BJ (cell line): ENCODE data around the gene SUSD5. TPM values are rescaled to one million over a fixed set of nuclear protein-coding genes. Genes with fewer than 3 reads are reported as not detected.

Source experiments
- CTCF ChIA-PET: fragments of 350-600 bp; formaldehyde crosslinking; extraction: SDS; loops from one replicate; lab custom pipeline; 2021; ENCODE audit warnings: antibody characterized with exemption, inconsistent platforms; lab: Yijun Ruan, JAX
- POLR2A ChIA-PET: fragments of 300-600 bp; sonication (Branson Sonifier 250); formaldehyde crosslinking; extraction: SDS; loops from one replicate; lab custom pipeline; 2021; ENCODE audit warnings: antibody characterized with exemption; lab: Charles Lee
- DNase-seq: peaks from one replicate; pipeline ENCODE4 v3.0.0-alpha.2; 2011; ENCODE audit warnings: low read depth
- H3K27me3 ChIP-seq: 2 replicates; pipeline ENCODE4 v1.6.0; 2011; ENCODE audit warnings: low read length; ENCODE audit not compliant: control insufficient read depth, insufficient read depth
- H3K36me3 ChIP-seq: 2 replicates; pipeline ENCODE4 v1.5.1; 2011; ENCODE audit warnings: low read length; ENCODE audit not compliant: control insufficient read depth, insufficient read depth
- H3K4me3 ChIP-seq: 2 replicates; pipeline ENCODE4 v1.5.1; 2011; ENCODE audit warnings: low read depth, mild to moderate bottlenecking, control low read depth, low read length
- polyA plus RNA-seq: library from polyadenylated mRNA; depleted of rRNA; stranded (reverse); fragments of >200 nt; gene quantifications from 2 replicates; pipeline ENCODE4 v1.2.3, GENCODE V29; 2011
- TF ChIP-seq, protein P1 (sequence below): IDR thresholded peaks from 2 replicates; pipeline ENCODE4 v1.5.1; 2011; ENCODE audit warnings: low read depth, mild to moderate bottlenecking, control low read depth, inconsistent platforms, low read length, moderate library complexity; ENCODE audit not compliant: insufficient read depth

Gene SUSD5
- polyA plus RNA-seq, 1 experiment, result 2.5 TPM

DNA sequence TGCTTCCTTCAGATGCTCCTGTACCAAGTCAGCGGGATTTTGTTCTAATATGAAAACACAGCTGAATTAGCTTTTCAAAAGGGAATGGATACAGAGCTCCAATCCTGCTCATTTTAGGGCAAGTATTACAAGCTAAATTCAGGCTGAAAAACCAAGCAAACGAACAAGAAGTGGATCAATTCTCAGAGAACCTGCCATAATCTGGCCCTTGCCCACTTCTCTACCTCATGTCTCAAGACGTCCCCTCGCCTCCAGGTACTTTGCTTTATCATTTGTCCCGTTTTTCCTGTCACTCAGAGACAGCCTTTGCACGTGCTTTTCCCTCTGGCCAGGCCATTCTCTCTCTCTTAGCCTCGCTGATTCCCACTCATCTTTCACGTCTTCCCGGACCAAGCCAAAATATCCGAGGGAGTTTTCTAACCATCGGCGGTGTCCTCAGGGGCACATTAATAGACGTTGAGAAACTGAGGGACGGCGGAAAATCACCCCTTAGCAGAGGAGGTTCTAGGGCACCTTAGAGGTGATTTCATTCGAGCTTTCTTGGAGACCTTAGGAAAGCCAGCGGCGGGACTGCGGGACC is 654 bp downstream of the SUSD5 start:
- TF ChIP-seq, protein P1, sequence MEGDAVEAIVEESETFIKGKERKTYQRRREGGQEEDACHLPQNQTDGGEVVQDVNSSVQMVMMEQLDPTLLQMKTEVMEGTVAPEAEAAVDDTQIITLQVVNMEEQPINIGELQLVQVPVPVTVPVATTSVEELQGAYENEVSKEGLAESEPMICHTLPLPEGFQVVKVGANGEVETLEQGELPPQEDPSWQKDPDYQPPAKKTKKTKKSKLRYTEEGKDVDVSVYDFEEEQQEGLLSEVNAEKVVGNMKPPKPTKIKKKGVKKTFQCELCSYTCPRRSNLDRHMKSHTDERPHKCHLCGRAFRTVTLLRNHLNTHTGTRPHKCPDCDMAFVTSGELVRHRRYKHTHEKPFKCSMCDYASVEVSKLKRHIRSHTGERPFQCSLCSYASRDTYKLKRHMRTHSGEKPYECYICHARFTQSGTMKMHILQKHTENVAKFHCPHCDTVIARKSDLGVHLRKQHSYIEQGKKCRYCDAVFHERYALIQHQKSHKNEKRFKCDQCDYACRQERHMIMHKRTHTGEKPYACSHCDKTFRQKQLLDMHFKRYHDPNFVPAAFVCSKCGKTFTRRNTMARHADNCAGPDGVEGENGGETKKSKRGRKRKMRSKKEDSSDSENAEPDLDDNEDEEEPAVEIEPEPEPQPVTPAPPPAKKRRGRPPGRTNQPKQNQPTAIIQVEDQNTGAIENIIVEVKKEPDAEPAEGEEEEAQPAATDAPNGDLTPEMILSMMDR, result no peak
- peaks cover 16% of the 10 kb centered on the region for H3K27me3 ChIP-seq
- peak overlapping the region; percentile 59 for H3K4me3 ChIP-seq
- no peak for DNase-seq
- CTCF ChIA-PET, result interaction anchor here (1.5 to 1.9 kb wide), 3 partner anchors 36 to 155 kb away, joined by 4 to 5 read pairs (median 4); no protein-coding TSS in a partner anchor
- POLR2A ChIA-PET, result no interaction called here
- H3K36me3 ChIP-seq, result no peaks in the 10 kb centered on the region

DNA sequence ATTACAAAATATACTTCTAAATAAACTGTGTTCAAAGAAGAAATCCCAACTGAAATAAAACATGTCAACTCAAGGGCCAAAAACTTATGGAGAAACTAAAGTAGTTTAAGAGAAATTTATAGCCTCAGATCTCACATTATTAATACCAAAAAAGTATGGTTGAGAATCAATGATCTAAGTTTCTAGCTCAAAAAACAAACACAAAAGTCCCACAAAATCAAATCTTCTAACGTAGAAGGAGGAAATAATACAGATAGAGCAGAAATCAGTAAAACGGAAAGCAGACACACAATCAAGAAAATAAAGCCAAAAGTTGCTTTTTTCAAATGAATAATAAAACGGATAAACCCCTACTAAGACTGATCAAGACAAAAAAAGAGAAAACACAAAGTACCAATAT is 2.9 kb downstream of the SUSD5 start:
- ChIA-PET CTCF (interaction anchor here (1.1 kb wide), 1 partner anchor 11 kb away, joined by 5 read pairs; no protein-coding TSS in a partner anchor), POLR2A (no interaction called here)
- Histone ChIP-seq H3K4me3 (no peak overlapping the region), H3K27me3 (peaks cover 15% of the 10 kb centered on the region), H3K36me3 (no peaks in the 10 kb centered on the region)
- DNase-seq, result no peak
- TF ChIP-seq, protein P1, result no peak

DNA sequence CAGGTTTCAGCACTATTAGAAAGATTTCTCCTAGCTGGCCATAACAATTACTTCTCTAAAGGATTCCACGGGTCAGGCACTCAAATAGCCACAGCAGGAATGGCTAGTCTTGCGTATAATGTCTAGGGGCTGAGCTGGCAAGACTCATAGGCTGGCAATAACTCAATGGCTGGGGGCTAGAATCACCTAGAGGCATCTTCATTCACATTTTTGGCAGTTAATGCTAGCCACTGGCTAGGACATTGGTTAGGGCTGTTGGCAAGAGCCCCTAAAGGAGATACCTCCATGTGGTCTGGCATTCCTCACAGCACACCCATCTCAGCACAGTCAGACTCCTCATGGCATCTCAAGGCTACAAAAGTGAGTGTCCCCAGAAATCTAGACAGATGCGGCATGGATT is 6.2 kb downstream of the SUSD5 start:
- POLR2A ChIA-PET, result no interaction called here
- Histone ChIP-seq H3K27me3 (peaks cover 2% of the 10 kb centered on the region), H3K36me3 (no peaks in the 10 kb centered on the region), H3K4me3 (no peak overlapping the region)
- TF ChIP-seq, protein P1, result no peak
- CTCF ChIA-PET, result no interaction called here
- DNase-seq, result no peak

DNA sequence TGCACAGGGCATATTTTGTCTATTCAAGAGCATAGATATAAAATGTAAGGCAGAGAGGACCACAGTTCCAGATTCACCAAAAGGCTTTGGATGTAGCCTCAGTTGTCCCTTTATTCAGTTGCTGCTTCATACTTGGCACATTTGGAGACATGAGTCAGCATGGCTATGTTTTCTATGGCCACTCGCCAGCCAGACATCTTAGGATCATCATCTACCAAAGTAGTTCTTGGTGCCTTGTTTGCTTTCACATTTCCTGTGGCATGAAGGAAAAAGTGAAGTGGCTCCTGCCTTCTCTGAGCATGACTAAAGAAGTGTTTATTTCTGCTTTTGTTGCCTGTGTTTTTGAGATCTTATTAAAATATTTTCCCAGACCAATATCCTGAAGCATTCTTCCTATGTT is 7.2 kb downstream of the SUSD5 start:
- TF ChIP-seq, protein P1, result no peak
- Histone ChIP-seq H3K36me3 (no peaks in the 10 kb centered on the region), H3K27me3 (no peaks in the 10 kb centered on the region; the same call in 1 of the 2 replicates), H3K4me3 (no peak overlapping the region)
- POLR2A ChIA-PET, result no interaction called here
- CTCF ChIA-PET, result no interaction called here
- DNase-seq, result peak; percentile 66

DNA sequence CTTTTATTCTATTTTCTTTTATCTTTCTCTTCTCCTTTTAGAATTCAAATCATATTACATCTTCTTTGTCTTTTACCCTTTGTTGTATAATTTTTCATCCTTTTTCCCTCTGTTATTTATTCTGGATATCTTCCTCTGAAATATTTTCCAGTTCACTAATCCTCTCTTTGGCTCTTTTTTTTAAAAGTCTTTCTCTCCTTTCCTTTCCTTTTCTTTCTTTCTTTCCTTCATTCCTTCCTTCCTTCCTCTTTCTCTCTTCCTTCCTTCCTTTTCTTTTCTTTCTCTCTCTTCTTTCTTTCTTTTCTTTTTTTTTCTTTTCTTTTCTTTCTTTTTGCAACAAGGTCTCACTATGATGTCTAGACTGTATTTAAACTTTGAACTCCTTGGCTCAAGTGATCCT is 9.3 kb downstream of the SUSD5 start:
- ChIA-PET POLR2A (no interaction called here), CTCF (no interaction called here)
- TF ChIP-seq, protein P1, result no peak
- no peak for DNase-seq
- H3K36me3 ChIP-seq, result no peaks in the 10 kb centered on the region
- H3K4me3 ChIP-seq, result no peak overlapping the region
- no peaks in the 10 kb centered on the region; the same call in 1 of the 2 replicates for H3K27me3 ChIP-seq
